ENCODE results near the gene EDEM1. TPM values are rescaled to one million over a fixed set of nuclear protein-coding genes. Genes with fewer than 3 reads are reported as not detected.

The EDEM1 gene
- total RNA-seq, 1 experiment from 2014 or later: 65.9 TPM

DNA sequence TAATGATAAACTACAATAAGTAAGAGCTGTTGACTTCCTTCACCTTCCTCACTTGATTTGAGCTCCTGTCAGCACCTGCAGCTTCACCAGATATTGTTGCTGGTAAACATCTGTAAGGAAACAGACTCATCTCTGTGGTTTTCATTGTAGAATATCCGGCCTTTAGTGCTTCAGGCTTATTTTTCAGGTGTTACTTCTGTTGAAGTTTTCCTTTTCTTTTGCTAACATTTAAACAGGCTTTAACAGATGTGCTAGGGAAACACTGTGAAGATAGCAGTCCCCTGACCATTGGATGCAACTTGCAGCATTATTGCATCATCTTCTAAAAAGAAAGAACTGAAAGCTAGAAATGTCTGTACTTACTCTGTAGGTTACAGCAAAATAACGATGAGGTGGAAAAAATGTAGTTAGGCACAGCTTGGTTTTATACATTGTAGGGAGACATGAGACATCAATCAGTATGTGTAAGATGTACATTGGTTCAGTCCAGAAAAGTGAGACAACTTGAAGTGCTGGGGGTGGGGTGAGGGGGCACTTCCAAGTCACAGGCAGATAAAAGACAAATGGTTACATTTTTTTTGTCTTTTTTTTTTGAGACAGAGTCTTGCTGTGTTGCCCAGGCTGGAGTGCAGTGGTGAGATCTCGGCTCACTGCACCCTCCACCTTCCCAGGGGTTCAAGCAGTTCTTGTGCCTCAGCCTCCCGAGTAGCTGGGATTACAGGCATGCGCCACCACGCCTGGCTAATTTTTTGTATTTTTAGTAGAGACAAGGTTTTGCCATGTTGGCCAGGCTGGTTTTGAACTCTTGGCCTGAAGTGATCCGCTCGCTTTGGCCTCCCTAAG, 10.2 kb downstream of the EDEM1 start:
- Mint-ChIP-seq H3K36me3 (ENCODE audit: insufficient read depth, unreplicated experiment) (peaks cover 62% of the 10 kb centered on the region), H3K27me3 (ENCODE audit: unreplicated experiment) (no peaks in the 10 kb centered on the region), H3K4me1 (ENCODE audit: low read depth, unreplicated experiment) (peaks cover 39% of the 10 kb centered on the region), H3K27ac (ENCODE audit: unreplicated experiment) (peak overlapping the region; percentile 93), H3K9me3 (ENCODE audit: low read depth, unreplicated experiment) (no peaks in the 10 kb centered on the region), H3K4me3 (ENCODE audit: low read depth, unreplicated experiment) (no peak overlapping the region)
- no peak for DNase-seq
- intact Hi-C loops (cut with micrococcal nuclease; ENCODE audit: unreplicated experiment): no loop called here
- BruUV-seq (replicated peaks): no TSS peak
- TF ChIP-seq, protein P1, sequence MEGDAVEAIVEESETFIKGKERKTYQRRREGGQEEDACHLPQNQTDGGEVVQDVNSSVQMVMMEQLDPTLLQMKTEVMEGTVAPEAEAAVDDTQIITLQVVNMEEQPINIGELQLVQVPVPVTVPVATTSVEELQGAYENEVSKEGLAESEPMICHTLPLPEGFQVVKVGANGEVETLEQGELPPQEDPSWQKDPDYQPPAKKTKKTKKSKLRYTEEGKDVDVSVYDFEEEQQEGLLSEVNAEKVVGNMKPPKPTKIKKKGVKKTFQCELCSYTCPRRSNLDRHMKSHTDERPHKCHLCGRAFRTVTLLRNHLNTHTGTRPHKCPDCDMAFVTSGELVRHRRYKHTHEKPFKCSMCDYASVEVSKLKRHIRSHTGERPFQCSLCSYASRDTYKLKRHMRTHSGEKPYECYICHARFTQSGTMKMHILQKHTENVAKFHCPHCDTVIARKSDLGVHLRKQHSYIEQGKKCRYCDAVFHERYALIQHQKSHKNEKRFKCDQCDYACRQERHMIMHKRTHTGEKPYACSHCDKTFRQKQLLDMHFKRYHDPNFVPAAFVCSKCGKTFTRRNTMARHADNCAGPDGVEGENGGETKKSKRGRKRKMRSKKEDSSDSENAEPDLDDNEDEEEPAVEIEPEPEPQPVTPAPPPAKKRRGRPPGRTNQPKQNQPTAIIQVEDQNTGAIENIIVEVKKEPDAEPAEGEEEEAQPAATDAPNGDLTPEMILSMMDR (IDR thresholded peaks at IDR 0.05; ENCODE audit: unreplicated experiment): no peak
- CTCF ChIA-PET: interaction anchor here (0.7 kb wide), 1 partner anchor 421 kb away, joined by 3 read pairs; no protein-coding TSS in a partner anchor

DNA sequence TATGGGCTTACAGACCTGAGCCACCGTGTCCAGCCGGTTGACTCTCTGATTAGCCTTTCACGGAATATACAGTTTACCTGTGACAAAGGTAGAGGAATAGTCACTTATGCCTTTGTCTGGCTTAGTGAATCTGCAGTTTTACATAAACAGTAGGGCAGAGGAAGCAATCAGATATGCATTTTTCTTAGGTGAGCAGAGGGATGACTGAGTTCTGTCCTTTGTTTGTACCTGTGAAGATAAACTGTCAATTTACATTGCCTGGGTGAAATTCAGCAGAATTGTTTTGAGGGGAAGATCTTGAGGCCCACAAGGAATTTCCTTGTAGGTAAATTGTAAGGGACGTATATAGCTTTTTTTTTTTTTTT, 10.8 kb downstream of the EDEM1 start:
- TF ChIP-seq, protein P1 (IDR thresholded peaks at IDR 0.05; ENCODE audit: unreplicated experiment): no peak
- Mint-ChIP-seq H3K4me1 (ENCODE audit: low read depth, unreplicated experiment) (peaks cover 39% of the 10 kb centered on the region), H3K27ac (ENCODE audit: unreplicated experiment) (no peak overlapping the region), H3K27me3 (ENCODE audit: unreplicated experiment) (no peaks in the 10 kb centered on the region), H3K4me3 (ENCODE audit: low read depth, unreplicated experiment) (no peak overlapping the region), H3K36me3 (ENCODE audit: insufficient read depth, unreplicated experiment) (peaks cover 68% of the 10 kb centered on the region), H3K9me3 (ENCODE audit: low read depth, unreplicated experiment) (no peaks in the 10 kb centered on the region)
- CTCF ChIA-PET: no interaction called here
- no peak for DNase-seq
- intact Hi-C loops (cut with micrococcal nuclease; ENCODE audit: unreplicated experiment): no loop called here
- no TSS peak for BruUV-seq (replicated peaks)

DNA sequence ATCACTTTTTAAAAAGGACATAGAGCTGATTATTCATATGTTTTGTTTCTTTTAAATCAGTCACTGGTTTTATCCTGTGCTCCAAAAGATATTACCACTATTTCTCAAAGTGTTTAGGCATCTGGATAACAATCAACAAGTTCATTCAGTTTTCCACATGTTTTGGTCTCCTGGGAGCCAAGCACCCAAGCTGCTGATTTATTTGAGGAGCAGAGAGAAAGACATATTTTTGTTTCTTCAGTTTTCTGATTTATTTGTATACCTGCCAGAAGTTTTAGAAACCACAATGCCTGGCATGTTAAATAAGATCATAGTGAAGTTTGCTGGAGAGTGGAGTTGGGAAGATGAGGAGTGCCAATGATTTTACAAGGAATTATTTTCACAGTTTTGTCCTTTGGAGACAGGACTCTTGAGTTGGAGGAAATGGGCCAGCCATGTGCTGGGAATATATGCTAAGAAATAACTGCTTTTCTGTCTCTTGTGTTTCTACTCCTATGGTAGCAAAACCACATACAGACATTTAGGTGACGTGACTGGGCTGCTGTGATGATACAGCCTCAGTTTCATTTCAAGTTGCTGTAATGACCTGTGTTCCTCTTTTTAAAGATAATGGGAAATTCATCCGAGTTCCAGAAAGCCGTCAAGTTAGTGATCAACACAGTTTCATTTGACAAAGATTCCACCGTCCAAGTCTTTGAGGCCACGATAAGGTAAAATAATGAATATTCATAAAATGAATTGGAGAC, 11.7 kb downstream of the EDEM1 start:
- TF ChIP-seq, protein P1 (IDR thresholded peaks at IDR 0.05; ENCODE audit: unreplicated experiment): no peak
- peaks cover 68% of the 10 kb centered on the region for H3K36me3 Mint-ChIP-seq (ENCODE audit: insufficient read depth, unreplicated experiment)
- H3K27ac Mint-ChIP-seq (ENCODE audit: unreplicated experiment): no peak overlapping the region
- peaks cover 32% of the 10 kb centered on the region for H3K4me1 Mint-ChIP-seq (ENCODE audit: low read depth, unreplicated experiment)
- H3K27me3 Mint-ChIP-seq (ENCODE audit: unreplicated experiment): no peaks in the 10 kb centered on the region
- no peak overlapping the region for H3K4me3 Mint-ChIP-seq (ENCODE audit: low read depth, unreplicated experiment)
- no peak for DNase-seq
- no TSS peak for BruUV-seq (replicated peaks)
- intact Hi-C loops (cut with micrococcal nuclease; ENCODE audit: unreplicated experiment): no loop called here
- CTCF ChIA-PET: no interaction called here
- no peaks in the 10 kb centered on the region for H3K9me3 Mint-ChIP-seq (ENCODE audit: low read depth, unreplicated experiment)

DNA sequence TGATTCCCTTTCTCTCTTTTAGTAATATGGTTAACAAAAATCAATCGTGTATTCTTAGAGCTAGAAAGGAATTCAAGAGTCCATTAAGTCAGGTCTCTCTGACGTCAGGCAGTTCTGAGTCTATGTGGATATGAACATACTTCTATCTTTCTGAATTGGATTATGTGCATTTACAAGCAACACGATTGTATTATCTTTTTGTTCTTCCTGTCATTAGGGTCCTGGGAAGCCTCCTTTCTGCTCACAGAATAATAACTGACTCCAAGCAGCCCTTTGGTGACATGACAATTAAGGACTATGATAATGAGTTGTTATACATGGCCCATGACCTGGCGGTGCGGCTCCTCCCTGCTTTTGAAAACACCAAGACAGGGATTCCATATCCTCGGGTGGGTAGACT, 14.0 kb downstream of the EDEM1 start:
- DNase-seq: no peak
- H3K27ac Mint-ChIP-seq (ENCODE audit: unreplicated experiment): no peak overlapping the region
- BruUV-seq (replicated peaks): no TSS peak

More for the DNA sequence above, 14.0 kb downstream of the EDEM1 start:
- H3K27me3 Mint-ChIP-seq (ENCODE audit: unreplicated experiment): no peaks in the 10 kb centered on the region
- TF ChIP-seq, protein P1 (IDR thresholded peaks at IDR 0.05; ENCODE audit: unreplicated experiment): no peak
- peaks cover 67% of the 10 kb centered on the region for H3K36me3 Mint-ChIP-seq (ENCODE audit: insufficient read depth, unreplicated experiment)
- CTCF ChIA-PET: no interaction called here
- no peaks in the 10 kb centered on the region for H3K9me3 Mint-ChIP-seq (ENCODE audit: low read depth, unreplicated experiment)
- intact Hi-C loops (cut with micrococcal nuclease; ENCODE audit: unreplicated experiment): no loop called here
- H3K4me1 Mint-ChIP-seq (ENCODE audit: low read depth, unreplicated experiment): peaks cover 16% of the 10 kb centered on the region
- H3K4me3 Mint-ChIP-seq (ENCODE audit: low read depth, unreplicated experiment): no peak overlapping the region
